ENCODE measurements around the gene TIMELESS.
"Not testable (repeated sequence)": the region's sequence is repeated elsewhere in the genome, so short reads cannot be mapped to it uniquely, and the experiment has no call there.

Gene TIMELESS

DNA sequence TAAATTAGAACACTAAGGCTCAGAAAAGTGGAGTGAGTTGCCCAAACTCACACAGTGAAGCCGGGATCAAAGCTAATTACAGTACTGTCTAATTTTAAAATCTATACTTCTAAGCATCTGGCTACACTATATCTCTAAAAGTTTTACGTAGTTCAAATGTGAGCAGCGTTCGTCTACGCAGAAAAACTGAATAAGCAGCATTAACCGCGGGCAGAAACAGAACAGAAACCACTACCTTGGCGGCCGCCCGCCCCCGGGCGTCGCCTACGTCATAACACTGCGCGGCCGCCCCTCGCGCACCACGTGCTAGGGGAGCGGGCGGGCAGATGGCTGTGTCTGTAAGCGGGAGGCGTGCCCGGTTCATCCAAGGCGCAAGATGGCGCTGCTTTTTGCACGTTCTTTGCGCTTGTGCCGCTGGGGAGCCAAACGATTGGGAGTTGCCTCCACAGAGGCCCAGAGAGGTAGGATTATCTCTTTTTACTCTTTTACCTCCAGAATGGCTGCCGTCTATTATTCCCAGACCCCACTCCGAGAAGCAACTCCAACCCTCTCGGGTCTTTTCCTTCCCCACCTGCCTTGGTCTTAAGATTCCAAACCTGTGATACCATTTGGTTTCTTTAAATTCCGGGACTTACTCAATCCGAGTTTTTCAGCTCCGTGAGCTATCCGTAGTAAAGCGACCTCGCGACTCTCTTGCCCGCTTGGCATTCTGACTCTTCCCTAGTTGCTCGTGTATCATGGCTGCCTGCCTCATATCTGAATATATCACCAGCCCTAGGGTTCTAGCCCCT, 19.2 kb upstream of the TIMELESS start, which contains the start of gene SPRYD4:
TSS of gene SPRYD4 (plus strand) at position 363 of the 791 bp plus-strand sequence. CDS start at position 377, 14 bp downstream.
- peak; percentile 88 for DNase-seq

DNA sequence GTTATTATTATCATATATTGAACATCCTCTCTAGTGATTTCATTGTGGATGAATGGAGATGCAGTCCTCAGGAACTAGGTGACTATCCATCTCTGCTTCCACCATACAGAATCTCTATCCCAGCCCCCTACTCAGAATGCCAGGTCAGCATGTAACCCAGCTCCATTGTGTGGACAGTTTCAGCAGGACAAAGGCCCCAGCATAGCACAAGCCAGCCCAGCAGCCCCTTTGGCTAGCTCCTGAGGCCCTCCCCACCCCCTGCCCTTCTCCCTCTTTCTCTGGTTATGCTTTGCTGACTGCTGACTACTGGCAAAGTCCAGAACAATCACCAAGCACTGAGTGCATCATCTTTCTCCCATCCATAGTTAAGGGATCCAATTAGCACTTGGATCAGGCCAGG, 13.3 kb upstream of the TIMELESS start:
- no peak for DNase-seq

DNA sequence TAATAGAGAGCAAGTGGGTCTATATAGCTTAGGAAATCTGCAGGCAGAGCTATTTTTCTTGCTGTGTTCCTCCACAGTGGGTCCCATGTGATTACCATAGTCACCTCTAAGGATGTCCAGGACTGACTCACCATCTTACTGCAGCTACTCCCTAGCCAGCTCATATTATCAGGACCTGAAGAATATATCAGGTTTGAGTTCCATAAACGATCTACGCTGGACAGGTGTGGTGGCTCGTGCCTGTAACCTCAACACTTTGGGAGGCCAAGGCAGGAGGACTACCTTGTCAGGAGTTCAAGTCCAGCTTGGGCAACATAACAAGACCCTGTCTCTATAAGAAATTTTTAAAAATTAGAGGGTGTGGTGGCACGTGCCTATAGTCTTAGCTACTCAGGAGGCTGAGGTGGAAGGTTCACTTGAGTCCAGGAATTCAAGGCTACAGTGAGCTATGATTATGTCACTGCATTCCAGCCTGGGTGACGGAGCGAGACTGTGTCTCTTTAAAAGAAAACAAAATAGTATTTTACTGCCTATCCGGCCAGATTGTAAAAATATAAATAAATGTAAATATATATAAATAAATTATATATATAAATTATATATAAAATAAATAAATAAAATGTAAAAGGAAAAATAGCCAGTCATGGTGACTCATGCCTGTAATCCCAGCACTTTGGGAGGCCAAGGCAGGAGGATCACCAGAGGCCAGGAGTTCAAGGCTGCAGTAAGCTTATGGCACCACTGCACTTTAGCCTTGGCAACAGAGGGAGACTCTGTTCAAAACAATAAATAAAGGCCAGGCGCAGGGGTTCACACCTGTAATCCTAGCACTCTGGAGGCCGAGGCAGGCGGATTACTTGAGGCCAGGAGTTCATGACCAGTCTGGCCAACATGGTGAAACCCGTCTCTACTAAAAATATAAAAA, 12.3 kb upstream of the TIMELESS start:
- DNase-seq: no peak

- no peak for DNase-seq
Observed at GRCh38 chr12:56457817-56458216, 8.6 kb upstream of the TIMELESS start.

DNA sequence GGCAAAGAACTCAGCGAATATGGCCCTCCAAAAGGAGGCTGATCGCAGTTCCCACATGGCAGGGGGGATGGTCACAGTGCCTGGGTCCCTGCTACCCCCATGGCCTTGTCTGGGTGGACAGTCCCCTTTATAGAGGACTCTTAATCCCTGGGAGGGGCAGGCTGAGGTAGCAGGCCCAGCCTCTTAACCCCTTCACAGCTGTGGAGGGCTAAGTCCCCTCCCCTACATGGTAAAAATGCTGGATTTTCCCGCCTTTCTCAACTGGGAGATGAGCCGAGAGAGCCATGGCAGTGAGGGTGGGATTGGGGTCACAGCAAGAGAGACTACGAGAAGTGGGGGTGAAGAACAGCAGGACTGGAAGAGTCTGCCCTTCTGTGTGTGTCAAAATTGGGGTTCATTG, 5.3 kb upstream of the TIMELESS start, which contains the start of gene MIP:
TSS of gene MIP (minus strand) at position 101 of the 400 bp plus-strand sequence. CDS start at position 57, 44 bp downstream.
- DNase-seq: no peak

DNA sequence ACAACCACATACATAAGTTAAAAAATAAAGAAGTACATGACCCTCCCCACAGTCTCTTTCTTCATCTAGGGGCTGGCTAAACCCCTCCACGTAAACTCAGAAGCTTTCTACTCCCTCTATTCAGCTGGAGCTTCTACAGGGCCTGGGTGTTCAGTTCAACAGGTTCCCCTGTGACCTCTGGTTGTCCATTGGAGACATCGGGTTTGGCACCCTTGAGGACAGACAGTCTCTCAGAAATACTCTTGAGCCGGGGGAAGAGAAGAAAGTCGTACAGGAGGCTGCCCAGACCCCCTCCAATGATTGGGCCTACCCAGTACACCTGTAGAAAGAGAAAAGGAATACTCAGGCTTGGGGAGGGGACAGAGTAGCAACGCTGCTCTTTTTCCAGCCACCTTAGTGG, 1.9 kb upstream of the TIMELESS start:
- no peak for DNase-seq

GRCh38 chr12:56450241-56450640, 1.0 kb upstream of the TIMELESS start:
- DNase-seq: no peak

- no peak for DNase-seq
Observed at GRCh38 chr12:56449622-56449984, 377 bp upstream of the TIMELESS start.

DNA sequence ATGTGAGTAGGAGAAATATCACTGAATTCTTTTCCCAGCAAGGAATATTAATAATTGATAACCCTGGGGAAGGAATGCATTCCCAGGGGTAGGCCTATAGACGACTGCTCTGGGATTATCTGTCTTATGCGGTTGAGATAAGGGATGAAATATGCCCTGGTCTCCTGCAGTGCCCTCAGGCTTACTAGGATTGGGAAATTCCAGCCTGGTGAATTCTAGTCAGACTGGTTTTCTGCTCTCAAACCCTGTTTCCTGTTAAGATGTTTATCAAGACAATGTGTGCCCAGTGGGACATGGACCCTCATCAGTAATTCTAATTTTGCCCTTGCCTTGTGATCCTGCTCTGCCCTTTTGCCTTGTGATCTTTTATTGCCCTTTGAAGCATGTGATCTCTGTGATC, 6.0 kb downstream of the TIMELESS start:
- not testable (repeated sequence) for DNase-seq

- DNase-seq: no peak
Observed at GRCh38 chr12:56437430-56438176, 11.6 kb downstream of the TIMELESS start.

GRCh38 chr12:56434828-56435227, 14.4 kb downstream of the TIMELESS start:
- DNase-seq: no peak

GRCh38 chr12:56431850-56432249, 17.4 kb downstream of the TIMELESS start:
- DNase-seq: no peak

DNA sequence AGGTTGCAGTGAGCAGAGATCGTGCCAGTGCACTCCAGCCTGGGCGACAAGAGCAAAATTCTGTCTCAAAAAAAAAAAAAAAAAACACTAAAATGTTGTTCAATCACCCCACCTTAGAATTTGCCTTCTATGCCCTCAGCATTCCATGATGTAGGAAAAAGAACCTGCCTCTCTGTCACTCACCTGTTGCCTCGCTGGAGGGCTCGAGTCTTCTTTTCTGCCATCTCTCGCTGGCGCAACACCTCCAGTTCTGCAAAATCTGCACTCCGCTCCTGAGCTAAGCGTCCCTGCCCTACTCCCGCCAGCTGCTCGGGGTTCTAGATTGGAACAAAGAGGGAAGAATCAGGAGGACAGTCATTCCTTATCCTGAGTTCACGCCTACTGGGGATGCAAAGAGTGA, 17.9 kb downstream of the TIMELESS start:
- DNase-seq: no peak

DNA sequence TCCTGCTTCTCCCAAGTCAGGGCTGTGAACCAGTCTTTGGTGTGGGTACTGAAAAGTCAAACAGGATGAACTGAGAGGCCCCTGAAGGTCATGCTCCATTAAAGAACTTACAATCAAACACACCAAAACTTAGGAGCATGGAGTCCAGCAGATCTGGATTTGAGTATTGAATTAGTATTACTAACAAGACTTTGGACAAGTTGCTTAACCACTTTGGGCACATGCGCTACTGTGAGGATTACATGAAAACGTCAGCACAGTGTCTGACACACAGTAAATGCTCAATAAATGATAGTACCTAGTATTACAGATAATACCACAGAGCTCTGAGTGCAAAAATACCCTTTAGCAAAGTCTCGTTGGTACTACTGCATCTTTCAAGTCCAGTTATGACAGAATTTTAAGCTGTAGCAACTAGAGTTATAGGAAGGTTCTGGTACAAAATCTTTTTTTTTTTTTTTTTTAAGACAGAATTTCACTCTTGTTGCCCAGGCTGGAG, 23.2 kb downstream of the TIMELESS start:
- no peak for DNase-seq

DNA sequence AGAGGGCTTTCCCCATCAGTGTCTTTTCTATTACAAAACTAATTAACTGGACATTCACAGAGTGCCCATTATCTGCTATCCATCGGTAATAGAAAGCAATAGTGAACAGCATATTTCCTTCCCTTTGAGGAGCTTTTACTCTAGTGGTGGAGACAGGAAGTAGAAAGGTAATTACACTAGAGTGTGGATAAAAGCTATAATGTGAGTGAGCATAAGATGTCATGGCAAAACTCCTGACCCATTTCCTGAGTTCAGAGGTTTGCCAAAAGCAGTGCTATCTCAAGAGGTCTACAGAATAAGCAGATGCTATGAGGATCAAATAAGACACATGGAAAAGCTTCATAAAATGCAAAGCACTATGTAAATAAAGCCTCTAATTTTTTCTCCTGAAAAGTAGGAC, 24.0 kb downstream of the TIMELESS start:
- DNase-seq: no peak

DNA sequence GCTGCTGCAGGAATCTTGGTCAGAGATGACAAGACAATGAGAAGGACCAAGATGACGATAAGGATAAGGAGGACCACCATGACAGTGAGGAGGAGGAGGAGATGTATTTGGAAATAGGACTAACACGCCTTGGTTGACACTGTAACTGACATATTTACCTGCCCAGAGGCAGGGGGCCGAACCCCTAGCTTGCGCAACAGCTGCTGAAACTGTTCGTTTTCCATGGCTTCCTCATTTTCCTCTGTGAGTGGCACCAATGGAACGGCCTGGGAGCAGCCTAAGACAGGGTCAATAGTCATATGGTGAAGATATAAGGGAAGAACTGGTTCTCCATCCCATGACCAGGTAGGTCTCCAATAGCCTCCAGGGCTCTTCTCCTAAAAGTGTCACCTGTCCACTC, 28.8 kb downstream of the TIMELESS start:
- DNase-seq: no peak

DNA sequence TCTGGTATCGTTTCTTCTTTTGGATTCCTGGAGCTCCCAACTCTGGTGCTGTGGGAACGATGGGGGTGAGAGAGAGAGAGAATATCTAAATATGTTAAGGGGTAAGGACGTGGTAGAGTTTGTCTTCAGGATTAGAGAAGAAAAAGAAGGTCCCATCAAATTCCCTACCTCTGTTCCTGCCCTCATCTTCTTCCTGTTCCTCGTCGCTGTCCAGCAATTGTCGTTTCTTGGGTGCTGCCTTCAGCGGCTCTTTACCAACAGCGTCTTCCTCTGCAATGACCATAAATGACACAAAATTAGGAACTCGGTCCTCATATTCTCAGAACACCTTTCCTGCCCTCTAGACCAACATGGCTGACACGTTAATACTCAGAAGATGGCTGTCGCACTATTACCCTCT, 31.5 kb downstream of the TIMELESS start:
- no peak for DNase-seq

- DNase-seq: no peak
Observed at GRCh38 chr12:56414401-56414800, 34.8 kb downstream of the TIMELESS start.

DNA sequence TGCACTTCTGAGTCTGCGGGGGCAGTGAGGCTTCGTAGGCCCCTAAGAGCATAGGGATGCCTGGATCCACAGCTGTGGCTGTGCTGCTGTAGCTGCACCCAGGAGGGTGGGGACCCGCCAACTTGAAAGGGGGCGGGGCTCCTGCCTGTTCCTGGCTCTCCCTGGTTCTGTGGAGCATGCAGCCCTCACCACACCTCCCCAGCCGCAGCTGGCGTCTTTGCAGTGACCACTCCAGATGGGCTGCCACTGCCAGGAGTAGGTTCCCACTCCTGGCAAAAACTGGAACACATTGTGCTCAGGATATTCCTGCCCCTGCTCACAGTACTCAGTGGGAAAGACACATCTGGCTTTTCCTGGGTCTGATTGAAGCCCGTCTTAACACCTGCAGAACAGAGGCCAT, 35.8 kb downstream of the TIMELESS start:
- no peak for DNase-seq

GRCh38 chr12:56411781-56412639, 37.2 kb downstream of the TIMELESS start:
- no peak for DNase-seq

- DNase-seq: no peak
Observed at GRCh38 chr12:56410768-56411167, 38.5 kb downstream of the TIMELESS start.
